K562 (cell line): ENCODE results near the gene ATXN7L1. TPM values are rescaled to one million over a fixed set of nuclear protein-coding genes. Genes with fewer than 3 reads are reported as not detected.

Experiments
- ATAC-seq: fragments of 200-7000 bp; cut with Tn5 transposase; 3 replicates; pipeline ENCODE4 v1.9.1; 2020; ENCODE audit warnings: moderate library complexity
- BruUV-seq: library from RNA; stranded (reverse); fragments of 400-500 nt; replicated peaks from 2 replicates; lab custom pipeline; 2021; lab: Mats Ljungman, UMichigan
- CTCF ChIA-PET: fragments of 300-600 bp; formaldehyde crosslinking; extraction: SDS; loops from one replicate; lab custom pipeline; 2021; ENCODE audit warnings: low intra/inter-chr PET ratio; lab: Yijun Ruan, JAX
- POLR2A ChIA-PET: fragments of 300-600, 350-650 bp; sonication (Branson Sonifier 250); formaldehyde crosslinking; extraction: SDS; loops from one replicate; lab custom pipeline; 2021; ENCODE audit warnings: antibody characterized with exemption, inconsistent platforms; lab: Yijun Ruan, JAX
- DNase-seq, 4 experiments: peaks; one replicate each; pipeline versions ENCODE4 v3.0.0 to v3.0.0-alpha.2; 2011 to 2018; ENCODE audit warnings: low spot score in 3 of 4, mixed read lengths in 3 of 4; ENCODE audit errors: extremely low read depth in 1 of 4
- FAIRE-seq: peaks from 2 replicates; lab custom pipeline; 2011; peaks lifted over from hg19 to GRCh38; lab: Jason Lieb, UNC
- H2AFZ ChIP-seq: 2 replicates; pipeline ENCODE4 v1.6.0; 2011; ENCODE audit warnings: low read depth, low read length, control low read depth, inconsistent platforms
- H3K27ac ChIP-seq: fragments of 200-600 bp; 3 replicates; pipeline ENCODE4 v1.8.0; 2011; ENCODE audit warnings: low read depth, mild to moderate bottlenecking, control low read depth, inconsistent platforms, low read length, moderate library complexity, mixed read lengths; ENCODE audit errors: extremely low read depth
- H3K27me3 ChIP-seq, 2 experiments: fragments of 300-600 bp in 1 of 2; 2 replicates in 1 of 2; 3 replicates in 1 of 2; pipeline versions ENCODE4 v1.6.0 to v1.8.0; 2011; ENCODE audit warnings: inconsistent platforms in 2 of 2, low read length in 2 of 2, mild to moderate bottlenecking in 1 of 2, mixed read lengths in 1 of 2, moderate library complexity in 1 of 2; ENCODE audit not compliant: control insufficient read depth in 2 of 2, insufficient read depth in 2 of 2
- H3K36me3 ChIP-seq: fragments of 300-600 bp; 3 replicates; pipeline ENCODE4 v1.8.0; 2011; ENCODE audit warnings: mild to moderate bottlenecking, low read length, inconsistent platforms; ENCODE audit not compliant: control insufficient read depth, insufficient read depth
- H3K4me1 ChIP-seq, 2 experiments: fragments of 200-600 bp in 1 of 2; replicated peaks in 1 of 2; 2 replicates in 1 of 2; 3 replicates in 1 of 2; pipeline versions ENCODE4 v1.5.1 to v1.8.0; 2011; ENCODE audit warnings: inconsistent platforms in 2 of 2, low read length in 2 of 2, mild to moderate bottlenecking in 1 of 2, mixed read lengths in 1 of 2, moderate library complexity in 1 of 2; ENCODE audit not compliant: control insufficient read depth in 2 of 2, insufficient read depth in 2 of 2
- H3K4me2 ChIP-seq: 2 replicates; pipeline ENCODE4 v1.6.1; 2011; ENCODE audit warnings: low read length, control low read depth, inconsistent platforms, mixed read lengths; ENCODE audit not compliant: insufficient read depth
- H3K4me3 ChIP-seq: fragments of 200-600 bp; sonication (generic), shearing (Covaris generic); 2 replicates; pipeline ENCODE4 v1.5.1; 2016; ENCODE audit warnings: control low read depth, inconsistent platforms
- H3K79me2 ChIP-seq: fragments of 200-600 bp; 3 replicates; pipeline ENCODE4 v1.8.0; 2011; ENCODE audit warnings: low read length, inconsistent platforms; ENCODE audit not compliant: control insufficient read depth, insufficient read depth
- H3K9ac ChIP-seq, 2 experiments: 2 replicates each; pipeline versions ENCODE4 v1.6.0 to v1.6.1; 2011; ENCODE audit warnings: low read depth in 2 of 2, low read length in 2 of 2, control low read depth in 1 of 2, inconsistent platforms in 1 of 2, mild to moderate bottlenecking in 1 of 2, mixed read lengths in 1 of 2; ENCODE audit not compliant: insufficient read depth in 1 of 2
- H3K9me1 ChIP-seq: one replicate; pipeline ENCODE4 v1.6.0; 2011; ENCODE audit warnings: inconsistent platforms, mild to moderate bottlenecking, low read length, moderate library complexity; ENCODE audit not compliant: control insufficient read depth, insufficient read depth
- H3K9me3 ChIP-seq: replicated peaks from 2 replicates; pipeline ENCODE4 v1.5.1; 2011; ENCODE audit warnings: low read depth, low read length, inconsistent platforms; ENCODE audit not compliant: control insufficient read depth, insufficient read depth
- H4K20me1 ChIP-seq: replicated peaks from 2 replicates; pipeline ENCODE4 v1.6.1; 2011; ENCODE audit warnings: low read length, inconsistent platforms, mixed read lengths; ENCODE audit not compliant: control insufficient read depth, insufficient read depth
- DIDO1 ChIP-seq: fragments of 450-650 bp; IDR thresholded peaks from 2 replicates; pipeline ENCODE4 v1.6.1; 2016; ENCODE audit warnings: low read depth, missing biosample characterization, missing genetic modification characterization
- GATA2 ChIP-seq: sonication (generic); formaldehyde crosslinking; IDR thresholded peaks from 2 replicates; pipeline ENCODE4 v1.4.0; 2020; ENCODE audit warnings: mild to moderate bottlenecking, missing genetic modification reagents
- HMBOX1 ChIP-seq: sonication (generic); IDR thresholded peaks from 2 replicates; pipeline ENCODE4 v1.6.1; 2016
- JUNB ChIP-seq: fragments of 450-650 bp; formaldehyde crosslinking; conservative IDR thresholded peaks from 2 replicates; pipeline ENCODE4 v1.4.0; 2020; ENCODE audit warnings: mild to moderate bottlenecking
- MCM7 ChIP-seq, 2 experiments: fragments of 450-650 bp; IDR thresholded peaks; 2 replicates each; pipeline ENCODE4 v1.6.1; 2016 to 2018
- NFXL1 ChIP-seq: fragments of 450-650 bp; formaldehyde crosslinking; IDR thresholded peaks from 2 replicates; pipeline ENCODE4 v1.4.0; 2021; ENCODE audit warnings: mild to moderate bottlenecking
- NR2C2 ChIP-seq, 2 experiments: fragments of 200-800 bp in 1 of 2; sonication (Bioruptor generic) in 1 of 2; sonication (generic) in 1 of 2; formaldehyde crosslinking in 1 of 2; IDR thresholded peaks; 2 replicates each; pipeline versions ENCODE4 v1.6.1 to v1.8.0; 2016 to 2022; ENCODE audit warnings: mild to moderate bottlenecking in 1 of 2, missing compliant biosample characterization in 1 of 2, missing genetic modification characterization in 1 of 2, missing genetic modification reagents in 1 of 2
- PHF8 ChIP-seq: fragments of 200-600 bp; sonication (generic); IDR thresholded peaks from 2 replicates; pipeline ENCODE4 v1.6.1; 2012; ENCODE audit warnings: mixed run types, mild to moderate bottlenecking, inconsistent platforms, low read length, moderate library complexity, borderline replicate concordance
- RBFOX2 ChIP-seq: fragments of 200-400 bp; formaldehyde crosslinking; IDR thresholded peaks from 2 replicates; pipeline ENCODE4 v1.6.1; 2017; ENCODE audit warnings: low read depth, mild to moderate bottlenecking, low read length, moderate library complexity
- SIN3B ChIP-seq: fragments of 450-650 bp; IDR thresholded peaks from 2 replicates; pipeline ENCODE4 v1.6.1; 2017; ENCODE audit warnings: low read depth, mild to moderate bottlenecking, moderate library complexity
- SPI1 ChIP-seq: IDR thresholded peaks from 2 replicates; pipeline ENCODE4 v1.6.1; 2011; ENCODE audit warnings: low read depth, low read length, control low read depth, borderline replicate concordance
- TBL1XR1 ChIP-seq, 2 experiments: IDR thresholded peaks; 2 replicates each; pipeline ENCODE4 v1.6.1; 2012; ENCODE audit warnings: improper control_type of control experiment in 2 of 2, low read length in 2 of 2, mild to moderate bottlenecking in 1 of 2
- ZBTB5 ChIP-seq: fragments of 450-650 bp; IDR thresholded peaks from 2 replicates; pipeline ENCODE4 v1.6.1; 2017; ENCODE audit warnings: antibody characterized with exemption
- WGBS: fragments of 100-300 bp; shearing (Covaris generic); methylation state at CpG from one replicate; pipeline ENCODE4 v1.1.6; 2016; ENCODE audit warnings: low coverage, mixed read lengths; ENCODE audit not compliant: insufficient coverage; ENCODE audit errors: missing lambda C conversion rate; 5-methylcytosine and 5-hydroxymethylcytosine counted together
- in situ Hi-C: fragments of 300-500 bp; cut with MboI; formaldehyde crosslinking; loops from 4 replicates; pipeline ENCODE4 v1.15.0; 2018; ENCODE audit warnings: inconsistent platforms, mixed read lengths
- intact Hi-C: fragments of 100-400 bp; cut with micrococcal nuclease; formaldehyde crosslinking; loops from 2 replicates; pipeline ENCODE4 v1.14.2; 2022
- polyA plus RNA-seq, 8 experiments: library from polyadenylated mRNA; depleted of rRNA in 4 of 8; stranded (reverse) in 5 of 8; unstranded in 3 of 8; fragments of >200 nt; fragmentation: Nextera tagmentation in 2 of 8; fragmentation: Illumina TruSeq in 1 of 8; extraction: Ambion mirVana in 2 of 8; extraction: Trizol in 1 of 8; gene quantifications; 2 replicates each; pipeline versions ENCODE4 v1.2.1 to v1.2.3, GENCODE V29; 2011 to 2014; ENCODE audit warnings: inconsistent platforms in 1 of 8, missing spikeins in 1 of 8
- total RNA-seq, 7 experiments: library from RNA; depleted of rRNA in 6 of 7; stranded (reverse); fragments of >200 nt in 6 of 7; fragmentation: Illumina TruSeq in 2 of 7; extraction: Trizol in 2 of 7; gene quantifications; 2 replicates each; pipeline versions ENCODE4 v1.2.1 to v1.2.3, GENCODE V29; 2011 to 2021; ENCODE audit warnings: low replicate concordance in 1 of 7

The ATXN7L1 gene
- total and polyA plus RNA-seq, 9 of the 15 experiments (the other 6 are each of a cell fraction or from before 2014, with no cell fraction given): 6.6 to 13.7 (median 10.7) TPM

- 17% methylated on average over 7 of the region's 7 CpGs for WGBS
- in situ Hi-C loops: no loop called here
- H2AFZ ChIP-seq: no peak overlapping the region
- no peak overlapping the region for H3K9ac ChIP-seq
- TF ChIP-seq SPI1: no peak
- no peak for TF ChIP-seq ZBTB5
- no peak for TF ChIP-seq GATA2
- no peak for TF ChIP-seq DIDO1 (tag)
- no peak for TF ChIP-seq NFXL1
- TF ChIP-seq MCM7 (IDR thresholded peaks at IDR 0.05): no peak
- no peak for TF ChIP-seq TBL1XR1 (IDR thresholded peaks at IDR 0.05; ENCODE audit: low read length in 2 of 2)
- TF ChIP-seq SIN3B: no peak
- no peak for TF ChIP-seq NR2C2 (CRISPR knock-in tag; IDR thresholded peaks at IDR 0.05)
- TF ChIP-seq NR2C2 (tag; IDR thresholded peaks at IDR 0.05): no peak
- TF ChIP-seq RBFOX2: no peak
- TF ChIP-seq JUNB (CRISPR knock-in tag): no peak
- no peak for TF ChIP-seq PHF8
- no peak for TF ChIP-seq HMBOX1
- H3K9me1 ChIP-seq: no peaks in the 10 kb centered on the region
- no TSS peak for BruUV-seq
- no peaks in the 10 kb centered on the region for H3K36me3 ChIP-seq
- DNase-seq (no peak), FAIRE-seq (no peak), ATAC-seq (no peak)
- H3K4me3 ChIP-seq: no peak overlapping the region
- H3K9me3 ChIP-seq: no peaks in the 10 kb centered on the region
- H3K27ac ChIP-seq: no peak overlapping the region
- ChIA-PET POLR2A (interaction anchor here (0.6 to 1.2 kb wide), 4 partner anchors 11 to 1607 kb away, joined by 3 to 6 read pairs (median 4); no protein-coding TSS in a partner anchor), CTCF (no interaction called here)
- peaks cover 4 to 13% of the 10 kb centered on the region in 2 experiments for H3K4me1 ChIP-seq
- H3K27me3 ChIP-seq: peaks cover 5 to 11% of the 10 kb centered on the region in 2 experiments; a peak in 3 of 5 replicates
- H3K79me2 ChIP-seq: no peaks in the 10 kb centered on the region
- H4K20me1 ChIP-seq: 0 out of 2 replicates have a peak, but pooled peaks cover 5% of the 10 kb centered on the region
- no peak overlapping the region for H3K4me2 ChIP-seq
- intact Hi-C loops: no loop called here
Measured at GRCh38 chr7:105673367-105674084, 202.9 kb downstream of the ATXN7L1 start.
